Adrenal gland (tissue), 12 donors: ENCODE results near the gene SLC6A11. TPM values are rescaled to one million over a fixed set of nuclear protein-coding genes. Genes with fewer than 3 reads are reported as not detected.

Experiments used
- DNase-seq, 7 donors: peaks; one replicate each; pipeline ENCODE4 v3.0.0-alpha.2; 2019 to 2020
- H3K27ac ChIP-seq, 5 donors: fragments of 200-600 bp; sonication (generic) in 4 of 5; 1 replicate in 3 of 5; 2 replicates in 2 of 5; pipeline versions ENCODE4 v1.5.1 to v1.8.0; 2016 to 2020; ENCODE audit warnings: mild to moderate bottlenecking in 1 of 5
- H3K27me3 ChIP-seq: fragments of 200-600 bp; 2 replicates; pipeline ENCODE4 v1.8.0; 2021
- H3K36me3 ChIP-seq, 2 donors: fragments of 200-600 bp; replicated peaks in 1 of 2; 1 replicate in 1 of 2; 2 replicates in 1 of 2; pipeline versions ENCODE4 v1.5.1 to v1.8.0; 2018 to 2022
- H3K4me1 ChIP-seq, 2 donors: fragments of 200-600 bp; replicated peaks in 1 of 2; 1 replicate in 1 of 2; 2 replicates in 1 of 2; pipeline versions ENCODE4 v1.5.1 to v1.8.0; 2018 to 2021
- H3K4me3 ChIP-seq, 4 donors: fragments of 200-600 bp; sonication (generic) in 3 of 4; one replicate each; pipeline ENCODE4 v1.5.1; 2016 to 2018
- H3K9me3 ChIP-seq, 3 donors: fragments of 200-600 bp; sonication (generic) in 1 of 3; replicated peaks in 1 of 3; 1 replicate in 2 of 3; 2 replicates in 1 of 3; pipeline versions ENCODE4 v1.5.1 to v1.8.0; 2016 to 2021
- POLR2A ChIP-seq, 2 donors: fragments of 450-650 bp; IDR thresholded peaks; one replicate each; pipeline ENCODE4 v1.6.1; 2017; ENCODE audit warnings: antibody characterized with exemption in 2 of 2, mild to moderate bottlenecking in 2 of 2, moderate library complexity in 1 of 2
- WGBS, 4 donors: extraction: QIAGEN DNeasy Blood & Tissue Kit in 2 of 4; methylation state at CpG; one replicate each; pipeline versions ENCODE4 v1.1.5 to v1.1.7; 2013 to 2017; 5-methylcytosine and 5-hydroxymethylcytosine counted together
- intact Hi-C, 2 donors: fragments of 100-400 bp; cut with DNase I; formaldehyde crosslinking; loops; one replicate each; pipeline versions ENCODE4 v1.14.1 to v1.15.0; 2022 to 2023
- polyA plus RNA-seq, 3 donors: library from polyadenylated mRNA; stranded (reverse); fragments of 200-250 nt in 2 of 3; fragments of 350-450 nt in 1 of 3; fragmentation: Illumina TruSeq in 1 of 3; extraction: RNeasy Lipid Tissue Mini Kit (QIAGEN cat#74804) in 1 of 3; gene quantifications; one replicate each; pipeline ENCODE4 v1.2.3, GENCODE V29; 2013 to 2014
- total RNA-seq, 9 donors: library from RNA; depleted of rRNA in 4 of 9; stranded (reverse); fragments of >200 nt in 4 of 9; fragments of 120-200 nt in 1 of 9; fragmentation: NEBNext Ultra II Directional in 1 of 9; extraction: Animal tissue kit (Norgen Biotek cat#: 25700) in 1 of 9; gene quantifications; one replicate each; pipeline versions ENCODE4 v1.1.0 to v1.2.4, GENCODE V29; 2013 to 2023
- TF ChIP-seq, protein P1 (sequence below), 6 experiments: fragments of 450-650 bp in 4 of 6; fragments of 200-600 bp in 2 of 6; sonication (generic) in 1 of 6; IDR thresholded peaks; 1 replicate in 5 of 6; 2 replicates in 1 of 6; pipeline versions ENCODE4 v1.5.1 to v1.8.0; 2016 to 2021; ENCODE audit warnings: antibody characterized with exemption in 6 of 6, mild to moderate bottlenecking in 2 of 6, moderate library complexity in 1 of 6
- donor health status: healthy with polysubstance abuse.
- donor health status: Bipolar disorder and iron deficiency.
- donor health status: DM: yes; HTN: yes; CAD: no.
- donor health status: DM: no; HTN: no; CAD: no.
- donor health status: DM: no; HTN: no; CAD: no.
- donor health status: DM: yes; HTN: yes; CAD: no.

The SLC6A11 gene
- total and polyA plus RNA-seq, 12 donors, result 0.03 to 0.17 (median 0.06) TPM; not detected in 7

DNA sequence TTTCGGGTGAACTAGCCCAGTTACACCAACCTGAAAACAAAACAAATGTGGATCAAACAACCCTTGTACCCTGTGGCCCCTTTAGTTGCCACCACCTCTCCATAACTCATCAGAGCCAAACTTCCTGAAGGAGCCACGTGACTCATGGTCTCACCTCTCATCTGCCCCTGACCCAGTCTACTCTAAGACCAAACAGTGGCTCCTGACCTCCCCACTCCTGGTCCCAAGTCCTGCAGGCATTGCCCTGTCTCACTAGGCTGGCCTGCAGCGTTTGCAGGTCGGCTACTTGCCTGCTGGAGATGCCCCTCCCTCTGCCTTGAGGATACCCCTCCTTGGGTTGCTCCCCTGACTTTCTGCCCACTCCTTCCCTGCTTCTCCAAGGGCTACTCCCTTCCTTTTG, 23.1 kb downstream of the SLC6A11 start:
- Histone ChIP-seq H3K27ac (no peak overlapping the region), H3K27me3 (no peaks in the 10 kb centered on the region), H3K36me3 (no peaks in the 10 kb centered on the region), H3K9me3 (no peaks in the 10 kb centered on the region), H3K4me3 (no peak overlapping the region), H3K4me1 (no peaks in the 10 kb centered on the region)
- WGBS, 4 donors, result 71 to 83% (median 78%) methylated on average over 4 of the region's 4 CpGs
- DNase-seq, result no peak
- intact Hi-C loops, result no loop called here
- no peak for TF ChIP-seq POLR2A (IDR thresholded peaks at IDR 0.05)
- TF ChIP-seq, protein P1, sequence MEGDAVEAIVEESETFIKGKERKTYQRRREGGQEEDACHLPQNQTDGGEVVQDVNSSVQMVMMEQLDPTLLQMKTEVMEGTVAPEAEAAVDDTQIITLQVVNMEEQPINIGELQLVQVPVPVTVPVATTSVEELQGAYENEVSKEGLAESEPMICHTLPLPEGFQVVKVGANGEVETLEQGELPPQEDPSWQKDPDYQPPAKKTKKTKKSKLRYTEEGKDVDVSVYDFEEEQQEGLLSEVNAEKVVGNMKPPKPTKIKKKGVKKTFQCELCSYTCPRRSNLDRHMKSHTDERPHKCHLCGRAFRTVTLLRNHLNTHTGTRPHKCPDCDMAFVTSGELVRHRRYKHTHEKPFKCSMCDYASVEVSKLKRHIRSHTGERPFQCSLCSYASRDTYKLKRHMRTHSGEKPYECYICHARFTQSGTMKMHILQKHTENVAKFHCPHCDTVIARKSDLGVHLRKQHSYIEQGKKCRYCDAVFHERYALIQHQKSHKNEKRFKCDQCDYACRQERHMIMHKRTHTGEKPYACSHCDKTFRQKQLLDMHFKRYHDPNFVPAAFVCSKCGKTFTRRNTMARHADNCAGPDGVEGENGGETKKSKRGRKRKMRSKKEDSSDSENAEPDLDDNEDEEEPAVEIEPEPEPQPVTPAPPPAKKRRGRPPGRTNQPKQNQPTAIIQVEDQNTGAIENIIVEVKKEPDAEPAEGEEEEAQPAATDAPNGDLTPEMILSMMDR (IDR thresholded peaks at IDR 0.05), result no peak

DNA sequence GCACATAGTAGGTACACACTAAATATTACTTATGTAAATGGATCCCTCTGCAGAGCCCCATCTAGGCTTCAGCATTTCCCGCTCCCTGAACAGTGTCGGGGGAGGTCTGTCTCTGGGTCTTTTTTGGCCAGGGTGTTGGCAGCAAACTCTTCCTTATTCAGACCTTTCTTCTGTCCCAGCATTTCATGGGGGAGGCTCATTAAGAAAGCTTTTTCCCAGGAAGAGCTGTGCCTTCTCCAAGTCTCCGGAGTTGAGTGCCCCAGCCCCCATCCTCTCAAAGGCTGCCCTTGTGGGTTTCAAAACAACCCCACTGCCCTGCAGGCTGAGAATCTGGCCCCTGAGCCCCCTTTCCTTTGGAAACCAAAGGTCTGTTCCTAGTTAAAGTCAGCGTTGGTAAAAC, 25.1 kb downstream of the SLC6A11 start:
- TF ChIP-seq, protein P1 (IDR thresholded peaks at IDR 0.05), result no peak
- TF ChIP-seq POLR2A (IDR thresholded peaks at IDR 0.05), result no peak
- Histone ChIP-seq H3K27ac (no peak overlapping the region), H3K4me1 (no peaks in the 10 kb centered on the region), H3K27me3 (no peaks in the 10 kb centered on the region), H3K9me3 (no peaks in the 10 kb centered on the region), H3K36me3 (no peaks in the 10 kb centered on the region), H3K4me3 (no peak overlapping the region)
- 65 to 75% (median 71%) methylated on average over 3 to 4 of the region's 4 CpGs for WGBS, 4 donors
- no peak for DNase-seq
- intact Hi-C loops, result no loop called here

DNA sequence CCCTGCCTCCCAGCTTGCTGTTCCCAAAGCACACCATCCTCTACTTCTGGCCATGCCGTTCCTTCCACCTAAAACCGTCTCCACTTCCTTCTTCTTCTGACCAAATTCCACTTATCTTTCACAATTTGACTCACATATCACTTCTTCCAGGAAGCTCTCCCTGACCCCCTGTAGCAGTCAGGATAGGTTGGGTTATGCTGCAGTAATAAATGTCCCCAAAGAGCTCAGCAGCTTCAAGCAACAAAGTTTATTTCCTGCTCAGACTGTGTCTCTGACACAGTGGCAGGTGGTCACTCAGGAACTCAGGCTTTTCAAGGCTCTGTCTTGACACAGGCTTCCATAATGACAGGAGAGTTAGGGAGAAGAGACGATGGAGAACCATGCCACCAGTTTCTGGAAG, 27.4 kb downstream of the SLC6A11 start:
- H3K36me3 ChIP-seq, result no peaks in the 10 kb centered on the region
- H3K27me3 ChIP-seq, result no peaks in the 10 kb centered on the region
- H3K4me1 ChIP-seq, result no peaks in the 10 kb centered on the region
- no peak for DNase-seq
- WGBS, 4 donors, result 77 to 83% (median 81%) methylated on average over 3 of the region's 3 CpGs
- H3K4me3 ChIP-seq, result no peak overlapping the region
- TF ChIP-seq, protein P1 (IDR thresholded peaks at IDR 0.05), result no peak
- TF ChIP-seq POLR2A (IDR thresholded peaks at IDR 0.05), result no peak
- intact Hi-C loops, result no loop called here
- H3K27ac ChIP-seq, result no peak overlapping the region
- no peaks in the 10 kb centered on the region for H3K9me3 ChIP-seq

DNA sequence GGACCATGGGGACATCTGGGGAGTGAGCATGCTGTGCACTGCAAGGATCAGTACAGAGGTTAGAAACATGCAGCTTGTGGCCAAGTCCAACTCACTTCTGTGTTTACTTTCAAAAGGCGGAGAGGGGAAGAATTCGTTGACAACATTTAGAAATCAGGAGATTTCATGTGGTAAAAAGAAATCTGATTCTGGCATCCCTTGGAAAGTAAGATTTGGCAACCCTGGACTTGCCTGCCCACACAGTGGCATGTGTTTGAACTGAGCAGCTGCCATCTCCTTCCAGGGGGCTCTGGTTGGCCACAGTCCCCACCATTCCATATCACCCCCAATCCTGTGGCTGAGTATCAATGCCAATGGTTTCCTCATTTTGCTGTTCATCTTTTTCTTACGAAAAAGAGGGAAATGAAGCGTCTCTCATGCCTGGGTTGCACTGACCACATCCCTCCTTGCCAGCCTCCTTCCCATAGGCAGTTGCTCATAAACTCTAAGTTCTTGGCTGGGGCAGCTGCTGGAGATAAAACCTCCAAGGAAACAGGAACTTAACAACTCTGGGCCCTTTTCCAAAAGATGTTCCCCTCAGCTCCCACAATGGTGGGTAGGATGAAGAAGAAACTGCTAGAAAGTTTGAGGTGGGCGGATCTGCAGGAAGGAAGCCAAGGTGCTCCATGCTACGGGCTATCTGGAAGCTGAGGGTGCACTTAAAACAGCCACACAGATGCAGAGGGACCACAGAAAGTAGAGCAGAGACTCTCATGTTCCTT, 29.2 kb downstream of the SLC6A11 start:
- Histone ChIP-seq H3K9me3 (no peaks in the 10 kb centered on the region), H3K27me3 (no peaks in the 10 kb centered on the region), H3K36me3 (no peaks in the 10 kb centered on the region), H3K4me3 (no peak overlapping the region), H3K27ac (peak overlapping the region in 1 of 5 donors; percentile 32), H3K4me1 (no peaks in the 10 kb centered on the region)
- TF ChIP-seq, protein P1 (IDR thresholded peaks at IDR 0.05), result no peak
- no peak for TF ChIP-seq POLR2A (IDR thresholded peaks at IDR 0.05)
- WGBS, 4 donors, result 56 to 71% (median 62%) methylated on average over 6 of the region's 6 CpGs
- intact Hi-C loops, result no loop called here
- DNase-seq, result peak in 6 of 7 donors; percentile 11 to 59 (median 38)
